Stimulated activated CD8-positive, alpha-beta memory T cell treated with anti-CD3 and anti-CD28 coated beads, Interleukin-7, amount 100 ng/mL, for 4 hours (primary cell): Measurements from ENCODE around the gene HAGH.

ENCODE experiments used
- DNase-seq, 2 donors: peaks; one replicate each; pipeline ENCODE4 v3.0.0-alpha.2; 2020; ENCODE audit warnings: low read depth in 2 of 2

The HAGH gene

GRCh38 chr16:1831186-1832075 lies 4.8 kb upstream of the HAGH start:
- no peak for DNase-seq

DNA sequence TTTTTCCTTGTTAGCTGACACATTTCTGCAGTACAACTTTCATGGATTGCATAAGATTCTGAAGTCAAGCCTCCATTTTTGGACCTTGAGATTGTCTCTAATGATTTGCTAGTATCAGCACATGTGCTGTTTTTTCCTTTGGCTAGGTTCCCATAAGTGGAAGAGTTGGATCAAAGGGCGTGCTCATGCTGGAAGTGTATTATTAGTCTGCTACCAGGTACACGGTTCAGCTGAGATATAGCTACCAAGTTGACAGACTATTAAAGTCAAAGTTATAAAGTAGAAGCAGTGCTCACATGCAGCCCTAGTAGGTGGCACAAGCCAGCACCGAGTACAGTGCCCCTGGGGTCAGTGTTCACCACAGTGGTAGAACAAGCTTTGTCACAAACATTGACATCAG lies 3.6 kb upstream of the HAGH start:
- no peak for DNase-seq

DNA sequence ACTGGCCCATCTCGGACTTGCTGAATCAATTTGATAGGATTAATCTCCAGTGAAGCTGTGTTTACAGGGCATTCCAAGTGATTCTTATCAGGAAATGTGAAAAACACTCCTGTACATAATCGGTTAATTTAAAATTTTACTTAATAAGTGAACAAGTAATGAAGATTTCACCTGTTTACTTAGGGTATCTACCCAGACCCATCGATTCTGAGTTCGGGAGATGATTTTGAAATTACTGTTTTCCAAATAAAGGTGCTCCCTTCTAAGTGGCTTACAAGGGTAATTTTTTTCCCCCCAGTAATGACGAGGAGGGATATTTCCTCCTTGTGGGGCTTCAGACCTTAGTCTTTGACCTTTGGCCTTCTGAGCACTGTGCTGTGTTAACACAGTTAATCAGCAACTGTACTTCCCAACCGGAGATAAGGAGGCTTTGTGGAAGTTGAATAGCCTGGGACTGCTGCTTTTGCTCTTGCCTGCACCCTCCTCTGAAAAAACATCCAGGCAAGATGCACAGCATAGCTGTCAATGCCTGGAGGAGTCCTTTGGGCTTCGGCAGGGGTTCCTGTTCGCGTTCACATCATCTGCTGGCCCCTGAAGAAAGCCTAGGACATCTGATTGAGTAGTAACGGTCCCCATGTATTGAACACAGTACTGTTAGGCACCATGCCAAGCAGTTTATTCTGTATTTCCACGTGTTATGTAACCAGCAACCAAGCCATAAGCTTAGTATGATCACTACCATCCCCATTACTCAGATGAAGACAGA lies 2.2 kb upstream of the HAGH start:
- DNase-seq, result no peak

GRCh38 chr16:1825864-1826690 lies 548 bp downstream of the HAGH start:
- DNase-seq, result peak; percentile 27 to 66

DNA sequence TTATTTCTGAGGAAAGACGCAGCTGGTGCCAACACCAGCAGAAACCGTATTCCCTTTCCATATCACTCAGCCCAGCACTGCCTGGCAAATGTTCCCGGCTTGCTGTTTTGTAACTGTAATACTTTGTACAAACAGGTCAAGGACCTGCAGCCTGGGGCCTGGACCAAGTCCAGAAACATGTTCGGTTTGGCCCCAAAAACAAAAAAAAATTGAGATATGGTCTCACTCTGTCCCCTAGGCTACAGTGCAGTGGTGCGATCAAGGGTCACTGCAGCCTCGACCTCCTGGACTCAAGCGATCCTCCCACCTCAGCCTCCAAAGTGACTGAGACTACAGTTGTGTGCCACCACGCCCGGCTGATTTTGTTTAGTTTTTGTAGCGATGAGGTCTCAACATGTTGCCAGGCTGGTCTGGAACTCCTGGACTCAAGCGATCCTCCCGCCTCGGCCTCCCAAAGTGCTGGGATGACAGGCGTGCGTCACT lies 1.2 kb downstream of the HAGH start:
- DNase-seq, result no peak

GRCh38 chr16:1823821-1824220 lies 2.8 kb downstream of the HAGH start:
- DNase-seq, result no peak

DNA sequence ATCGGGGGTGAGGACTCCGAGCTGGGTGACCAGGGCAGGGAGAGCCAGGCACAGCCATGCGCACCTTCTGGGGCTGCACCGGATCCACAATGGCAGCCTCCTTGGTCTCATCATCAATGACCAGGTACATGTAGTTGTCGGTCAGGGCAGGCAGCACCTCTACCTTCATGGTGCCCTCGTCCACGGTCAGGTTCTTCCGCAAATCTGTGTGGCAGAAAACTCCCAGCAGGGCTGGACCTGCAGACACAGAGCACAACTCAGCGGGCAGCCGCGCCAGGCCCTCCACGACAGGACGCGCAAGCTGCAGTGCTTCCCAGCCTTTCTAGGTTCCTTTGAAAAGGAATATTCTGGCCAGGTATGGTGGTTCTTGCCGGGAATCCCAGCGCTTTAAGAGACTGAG lies 3.8 kb downstream of the HAGH start:
- DNase-seq, result no peak

DNA sequence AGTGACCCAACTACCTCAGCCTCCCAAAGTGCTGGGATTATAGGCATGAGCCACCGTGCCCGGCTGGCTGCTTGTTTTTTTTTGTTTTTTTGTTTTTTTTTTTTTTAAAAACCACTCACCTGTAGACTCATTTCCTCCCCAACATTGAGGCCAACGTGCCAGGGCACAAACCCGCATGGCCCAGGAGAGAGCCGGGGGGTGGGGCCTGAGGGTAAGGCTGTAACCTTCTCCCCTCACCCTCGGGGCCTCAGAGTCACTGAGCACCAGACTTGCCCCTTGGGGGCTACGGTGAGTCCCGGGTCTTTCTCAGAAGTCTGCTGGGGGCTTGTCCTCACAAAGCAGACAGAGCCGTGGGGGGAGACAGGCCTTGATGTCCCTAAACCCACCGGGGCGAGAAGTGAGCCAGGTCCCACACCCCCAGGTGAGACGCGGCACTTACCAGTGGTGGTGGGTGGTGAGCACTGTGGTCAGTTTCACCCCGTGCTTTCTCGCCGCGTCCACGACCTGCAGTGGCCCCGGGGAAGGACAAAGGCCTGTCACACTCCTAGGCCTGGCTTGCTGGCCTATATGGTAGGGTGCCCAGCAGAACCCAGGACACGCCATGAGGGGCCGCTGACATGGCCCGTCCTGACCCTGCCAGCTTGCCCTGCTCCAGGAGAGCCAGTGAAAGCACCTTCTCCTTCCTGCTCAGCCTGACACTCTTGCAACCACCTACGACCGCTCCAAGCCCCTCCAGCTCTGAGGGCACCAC lies 4.6 kb downstream of the HAGH start:
- no peak for DNase-seq

- DNase-seq, result no peak
Measured at GRCh38 chr16:1820946-1821290, 5.7 kb downstream of the HAGH start.

GRCh38 chr16:1820096-1820945 lies 6.3 kb downstream of the HAGH start:
- no peak for DNase-seq

DNA sequence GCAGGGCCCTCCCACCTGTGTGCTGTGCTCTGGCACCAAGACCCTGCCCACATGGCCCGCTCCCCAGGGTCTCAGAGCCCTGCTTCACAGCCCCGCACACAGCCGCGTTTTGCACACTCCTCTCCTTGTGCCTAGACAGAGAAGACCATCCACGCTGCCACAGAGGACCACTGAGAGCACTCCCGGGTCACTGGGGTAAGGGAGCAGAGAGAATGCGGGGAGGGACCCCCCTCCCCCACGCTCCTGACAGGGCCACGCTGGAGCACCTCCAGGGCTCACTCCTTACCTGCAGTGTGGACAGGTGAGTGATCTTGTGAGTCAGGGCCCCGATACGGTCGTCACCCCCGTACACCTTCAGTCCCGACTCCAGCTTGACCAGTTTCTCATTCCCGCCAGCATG lies 7.0 kb downstream of the HAGH start:
- DNase-seq, result no peak

DNA sequence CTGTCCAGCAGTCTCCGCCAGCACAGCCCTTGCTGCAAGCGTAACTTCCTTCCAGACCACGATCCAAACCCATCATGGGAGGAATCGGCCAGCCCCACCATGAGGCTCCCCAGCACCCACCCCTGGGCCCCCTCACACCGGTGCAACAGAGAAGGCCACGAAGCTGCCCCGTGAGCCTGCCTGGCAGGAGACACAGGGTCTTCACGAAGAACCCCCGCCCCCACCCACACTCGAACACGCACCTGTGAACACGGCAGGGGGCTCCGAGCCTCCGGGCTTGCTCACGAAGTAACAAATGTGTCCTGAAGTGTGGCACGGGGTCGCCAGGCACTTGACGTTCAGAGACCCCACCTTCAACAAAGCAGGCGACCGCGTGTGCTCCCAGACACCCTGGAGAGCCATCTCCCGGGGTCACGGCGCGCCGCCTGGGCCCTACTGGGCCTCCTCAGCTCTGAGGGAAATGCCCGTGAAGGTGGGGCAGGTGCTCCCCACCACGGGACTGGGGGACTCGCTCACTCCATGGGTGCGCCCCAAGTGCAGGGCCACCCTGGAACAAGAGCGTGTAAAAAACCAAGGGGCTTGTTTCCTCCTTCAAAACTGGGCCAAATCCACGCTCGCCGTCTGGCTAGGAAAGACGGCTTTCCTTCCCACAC lies 7.6 kb downstream of the HAGH start:
- no peak for DNase-seq

DNA sequence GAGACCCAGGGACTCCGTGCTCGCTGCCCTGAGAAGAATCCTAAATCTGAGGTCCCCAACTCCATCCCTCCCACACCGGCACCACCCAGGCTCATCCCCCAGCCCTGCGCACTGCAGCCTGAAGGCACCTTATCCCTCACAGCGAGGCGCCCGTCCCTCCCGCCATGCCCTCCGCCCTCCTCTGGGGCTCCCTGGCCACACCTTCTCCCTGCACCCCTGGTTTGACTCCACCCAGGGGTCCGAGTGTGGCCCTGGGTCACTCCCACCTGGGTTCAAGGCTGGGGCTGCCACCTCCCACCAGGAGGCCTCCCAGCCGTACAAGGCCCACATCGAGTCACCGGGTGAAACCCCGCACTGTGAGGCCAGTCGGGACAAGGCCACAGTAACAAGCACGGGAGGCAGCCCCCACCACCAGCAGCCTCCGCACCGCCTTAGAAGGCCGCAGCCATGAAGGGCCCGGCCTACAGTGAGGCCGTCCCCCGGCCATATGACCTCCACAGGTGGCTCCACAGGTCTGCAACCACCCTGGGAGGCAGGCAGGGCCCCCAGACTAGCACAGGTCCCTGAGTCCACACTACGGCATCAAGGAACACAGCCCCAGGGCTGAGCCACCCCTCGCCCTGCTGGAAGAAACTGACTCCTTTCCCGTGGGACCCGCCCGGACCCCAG lies 8.3 kb downstream of the HAGH start:
- DNase-seq, result no peak

DNA sequence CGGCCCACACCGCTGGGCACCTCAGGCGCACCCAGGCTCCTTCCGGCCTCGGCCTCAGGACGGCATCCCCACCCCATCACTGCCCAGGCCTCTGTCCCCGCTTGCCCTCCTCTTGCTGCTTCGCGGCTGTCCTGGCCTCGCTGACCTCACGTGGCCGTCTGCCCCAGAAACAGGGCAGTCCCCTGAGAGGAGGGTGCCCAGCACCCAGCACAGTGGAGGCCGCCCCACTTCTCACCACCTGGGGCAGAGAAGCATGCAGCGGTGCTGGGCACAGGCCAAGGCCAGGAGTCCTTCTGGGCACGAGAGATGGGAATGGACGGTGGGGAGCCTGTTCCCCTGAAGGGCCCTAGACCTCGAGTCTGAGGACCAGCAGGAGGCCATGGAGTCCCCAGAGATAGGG lies 8.9 kb downstream of the HAGH start:
- DNase-seq, result no peak

DNA sequence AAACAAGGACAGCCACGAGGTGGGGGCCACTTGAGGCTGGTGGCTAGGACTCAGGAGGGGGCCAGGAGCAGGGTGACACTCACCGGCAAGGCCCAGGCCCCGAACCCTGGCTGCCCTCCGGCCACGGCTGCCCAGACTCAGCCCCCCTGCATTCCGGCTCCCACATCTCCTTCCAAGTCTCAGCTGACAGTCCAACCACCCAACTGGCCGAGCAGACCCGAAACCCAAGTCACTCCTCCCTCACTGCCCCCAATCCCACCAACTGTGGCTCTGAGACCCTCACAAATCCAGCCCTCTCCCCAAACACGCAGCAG lies 9.4 kb downstream of the HAGH start:
- DNase-seq, result no peak

GRCh38 chr16:1816396-1817275 lies 10.0 kb downstream of the HAGH start:
- DNase-seq, result no peak

- DNase-seq, result no peak
Measured at GRCh38 chr16:1815461-1815860, 11.2 kb downstream of the HAGH start.

GRCh38 chr16:1812732-1813163 lies 13.9 kb downstream of the HAGH start:
- peak; percentile 5 to 24 for DNase-seq

- DNase-seq, result no peak
Measured at GRCh38 chr16:1810536-1810935, 16.1 kb downstream of the HAGH start.
